Astrocyte (in vitro differentiated cells and primary cell): ENCODE results near the gene GRK5. TPM values are rescaled to one million over a fixed set of nuclear protein-coding genes. Genes with fewer than 3 reads are reported as not detected.

Source experiments
- DNase-seq: peaks from one replicate; pipeline ENCODE4 v3.0.0-alpha.2; 2010; ENCODE audit warnings: low read depth
- FAIRE-seq: peaks from 2 replicates; lab custom pipeline; 2011; peaks lifted over from hg19 to GRCh38; lab: Jason Lieb, UNC
- H2AFZ ChIP-seq: 2 replicates; pipeline ENCODE4 v1.6.0; 2012; ENCODE audit warnings: low read depth, low read length, inconsistent platforms
- H3K27ac ChIP-seq: 2 replicates; pipeline ENCODE4 v1.5.1; 2011; ENCODE audit warnings: low read depth, low read length, inconsistent platforms
- H3K27me3 ChIP-seq: 2 replicates; pipeline ENCODE4 v1.6.0; 2011; ENCODE audit warnings: low read length, inconsistent platforms; ENCODE audit not compliant: insufficient read depth
- H3K36me3 ChIP-seq: 2 replicates; pipeline ENCODE4 v1.5.1; 2011; ENCODE audit warnings: low read length, inconsistent platforms; ENCODE audit not compliant: insufficient read depth
- H3K4me1 ChIP-seq: 2 replicates; pipeline ENCODE4 v1.5.1; 2011; ENCODE audit warnings: low read length, inconsistent platforms; ENCODE audit not compliant: insufficient read depth
- H3K4me2 ChIP-seq: 2 replicates; pipeline ENCODE4 v1.6.0; 2012; ENCODE audit warnings: low read length, inconsistent platforms
- H3K4me3 ChIP-seq: 2 replicates; pipeline ENCODE4 v1.5.1; 2011; ENCODE audit warnings: low read depth, mild to moderate bottlenecking, low read length, inconsistent platforms; ENCODE audit not compliant: insufficient read depth
- H3K79me2 ChIP-seq: 2 replicates; pipeline ENCODE4 v1.6.0; 2012; ENCODE audit warnings: mild to moderate bottlenecking, low read length, inconsistent platforms; ENCODE audit not compliant: insufficient read depth
- H3K9ac ChIP-seq: 2 replicates; pipeline ENCODE4 v1.6.0; 2012; ENCODE audit warnings: mild to moderate bottlenecking, low read length, inconsistent platforms
- H3K9me3 ChIP-seq: 2 replicates; pipeline ENCODE4 v1.5.1; 2012; ENCODE audit warnings: low read depth, mild to moderate bottlenecking, low read length, inconsistent platforms; ENCODE audit not compliant: insufficient read depth
- H4K20me1 ChIP-seq: 2 replicates; pipeline ENCODE4 v1.6.0; 2012; ENCODE audit warnings: low read length, inconsistent platforms; ENCODE audit not compliant: insufficient read depth
- H3K27ac Mint-ChIP-seq: one replicate; pipeline ENCODE4 v1.8.0; 2021; ENCODE audit warnings: mild to moderate bottlenecking, mixed read lengths; ENCODE audit not compliant: unreplicated experiment
- H3K27me3 Mint-ChIP-seq: one replicate; pipeline ENCODE4 v1.8.0; 2021; ENCODE audit warnings: low read depth, mixed read lengths; ENCODE audit not compliant: unreplicated experiment
- H3K36me3 Mint-ChIP-seq: one replicate; pipeline ENCODE4 v1.8.0; 2021; ENCODE audit warnings: low read depth, mixed read lengths; ENCODE audit not compliant: unreplicated experiment
- H3K4me1 Mint-ChIP-seq: one replicate; pipeline ENCODE4 v1.8.0; 2021; ENCODE audit warnings: low read depth, mixed read lengths; ENCODE audit not compliant: unreplicated experiment
- H3K4me3 Mint-ChIP-seq: one replicate; pipeline ENCODE4 v1.8.0; 2021; ENCODE audit warnings: mild to moderate bottlenecking, moderate library complexity, mixed read lengths; ENCODE audit not compliant: unreplicated experiment
- H3K9me3 Mint-ChIP-seq: one replicate; pipeline ENCODE4 v1.8.0; 2021; ENCODE audit warnings: mild to moderate bottlenecking, mixed read lengths; ENCODE audit not compliant: unreplicated experiment
- EZH2 ChIP-seq: IDR thresholded peaks from 2 replicates; pipeline ENCODE4 v1.6.1; 2012; ENCODE audit warnings: mild to moderate bottlenecking, low read length, inconsistent platforms; ENCODE audit not compliant: insufficient read depth
- total RNA-seq: library from RNA; stranded (reverse); gene quantifications from 2 replicates; pipeline ENCODE4 v1.2.1, GENCODE V29; 2021
- TF ChIP-seq, protein P1 (sequence below): IDR thresholded peaks from 2 replicates; pipeline ENCODE4 v1.5.1; 2011; ENCODE audit warnings: low read depth, mild to moderate bottlenecking, inconsistent platforms, low read length, moderate library complexity; ENCODE audit not compliant: insufficient read depth

GRK5 gene
- total RNA-seq, 1 donor from 2014 or later, result 8.5 TPM

DNA sequence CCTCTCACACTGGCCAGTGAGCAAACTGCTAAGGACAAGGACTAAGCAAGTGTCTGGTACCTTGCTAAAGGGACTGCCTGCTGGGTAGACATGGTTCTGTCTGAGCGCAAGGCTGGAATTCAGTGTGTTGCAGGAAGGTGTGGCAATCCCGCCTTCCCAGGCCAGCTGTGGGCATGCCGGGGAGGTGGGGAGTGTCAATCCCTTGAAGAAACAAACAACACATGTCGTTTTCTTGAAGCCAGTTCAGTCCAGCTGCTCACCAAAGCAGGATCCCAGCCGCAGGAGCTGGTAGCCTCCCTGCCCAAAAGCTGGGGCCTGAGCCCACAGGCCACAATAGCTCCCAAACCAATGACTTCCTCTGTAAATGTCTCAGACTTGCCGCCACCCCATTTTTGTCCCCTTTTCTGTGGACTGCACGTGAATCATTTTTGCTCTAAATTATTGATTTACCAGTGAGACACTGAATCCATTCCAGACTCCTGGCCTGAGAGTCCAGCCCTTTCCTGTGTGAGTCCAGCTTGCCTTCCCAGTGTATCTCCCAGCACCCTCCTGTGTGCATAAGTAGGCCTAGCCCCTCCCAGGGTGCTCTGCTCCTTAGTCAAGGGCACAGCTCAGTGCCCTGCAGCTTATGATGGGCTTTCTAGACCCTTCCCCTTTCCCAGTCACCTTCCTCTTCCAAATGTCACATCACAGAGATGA lies 168.4 kb downstream of the GRK5 start:
- no peak overlapping the region for H3K4me3 Mint-ChIP-seq
- FAIRE-seq (no peak), DNase-seq (no peak)
- Histone ChIP-seq H3K27ac (no peak overlapping the region), H3K4me2 (no peak overlapping the region), H3K79me2 (no peaks in the 10 kb centered on the region), H3K9me3 (no peaks in the 10 kb centered on the region), H2AFZ (no peak overlapping the region), H3K36me3 (no peaks in the 10 kb centered on the region), H4K20me1 (peaks cover 16% of the 10 kb centered on the region), H3K4me3 (no peak overlapping the region), H3K27me3 (no peaks in the 10 kb centered on the region), H3K4me1 (peaks cover 13% of the 10 kb centered on the region), H3K9ac (no peak overlapping the region)
- peaks cover 7% of the 10 kb centered on the region for H3K27me3 Mint-ChIP-seq
- no peaks in the 10 kb centered on the region for H3K36me3 Mint-ChIP-seq
- TF ChIP-seq EZH2, result no peak
- TF ChIP-seq, protein P1, sequence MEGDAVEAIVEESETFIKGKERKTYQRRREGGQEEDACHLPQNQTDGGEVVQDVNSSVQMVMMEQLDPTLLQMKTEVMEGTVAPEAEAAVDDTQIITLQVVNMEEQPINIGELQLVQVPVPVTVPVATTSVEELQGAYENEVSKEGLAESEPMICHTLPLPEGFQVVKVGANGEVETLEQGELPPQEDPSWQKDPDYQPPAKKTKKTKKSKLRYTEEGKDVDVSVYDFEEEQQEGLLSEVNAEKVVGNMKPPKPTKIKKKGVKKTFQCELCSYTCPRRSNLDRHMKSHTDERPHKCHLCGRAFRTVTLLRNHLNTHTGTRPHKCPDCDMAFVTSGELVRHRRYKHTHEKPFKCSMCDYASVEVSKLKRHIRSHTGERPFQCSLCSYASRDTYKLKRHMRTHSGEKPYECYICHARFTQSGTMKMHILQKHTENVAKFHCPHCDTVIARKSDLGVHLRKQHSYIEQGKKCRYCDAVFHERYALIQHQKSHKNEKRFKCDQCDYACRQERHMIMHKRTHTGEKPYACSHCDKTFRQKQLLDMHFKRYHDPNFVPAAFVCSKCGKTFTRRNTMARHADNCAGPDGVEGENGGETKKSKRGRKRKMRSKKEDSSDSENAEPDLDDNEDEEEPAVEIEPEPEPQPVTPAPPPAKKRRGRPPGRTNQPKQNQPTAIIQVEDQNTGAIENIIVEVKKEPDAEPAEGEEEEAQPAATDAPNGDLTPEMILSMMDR, result no peak
- H3K4me1 Mint-ChIP-seq, result peaks cover 6% of the 10 kb centered on the region
- H3K27ac Mint-ChIP-seq, result no peak overlapping the region
- H3K9me3 Mint-ChIP-seq, result peaks cover 4% of the 10 kb centered on the region

DNA sequence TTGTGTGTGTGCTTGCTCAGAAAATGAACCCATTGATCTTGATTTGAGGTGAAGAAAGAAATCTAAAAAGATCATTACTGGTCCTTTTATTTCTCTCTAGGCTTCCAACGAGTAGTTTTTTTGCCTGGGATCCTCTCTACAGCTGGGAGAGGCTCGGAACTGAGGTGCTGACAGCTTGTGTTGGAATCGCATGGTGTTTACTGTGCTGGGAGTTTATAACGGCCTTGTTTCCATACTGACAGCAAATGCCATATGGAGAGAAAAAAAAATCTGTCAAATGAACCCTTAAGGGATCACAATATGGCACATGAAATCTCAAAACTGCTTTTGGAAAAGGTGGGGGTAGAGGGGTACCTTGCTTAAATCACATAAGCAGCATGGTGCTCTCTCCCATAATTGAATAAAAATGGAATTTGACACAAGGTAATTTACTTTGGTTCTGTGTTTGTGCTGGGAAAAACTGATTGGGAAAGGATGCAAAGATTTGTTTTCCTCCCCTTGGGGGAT lies 170.1 kb downstream of the GRK5 start:
- Histone ChIP-seq H4K20me1 (peaks cover 16% of the 10 kb centered on the region), H3K36me3 (no peaks in the 10 kb centered on the region), H3K27ac (no peak overlapping the region), H2AFZ (no peak overlapping the region), H3K79me2 (no peaks in the 10 kb centered on the region), H3K27me3 (no peaks in the 10 kb centered on the region), H3K9me3 (no peaks in the 10 kb centered on the region), H3K4me2 (no peak overlapping the region), H3K4me3 (no peak overlapping the region), H3K4me1 (no peaks in the 10 kb centered on the region), H3K9ac (no peak overlapping the region)
- Mint-ChIP-seq H3K36me3 (peaks cover 2% of the 10 kb centered on the region), H3K4me3 (no peak overlapping the region), H3K27ac (no peak overlapping the region), H3K9me3 (peaks cover 4% of the 10 kb centered on the region), H3K27me3 (peaks cover 5% of the 10 kb centered on the region), H3K4me1 (peaks cover 6% of the 10 kb centered on the region)
- DNase-seq (no peak), FAIRE-seq (no peak)
- TF ChIP-seq EZH2, result no peak

DNA sequence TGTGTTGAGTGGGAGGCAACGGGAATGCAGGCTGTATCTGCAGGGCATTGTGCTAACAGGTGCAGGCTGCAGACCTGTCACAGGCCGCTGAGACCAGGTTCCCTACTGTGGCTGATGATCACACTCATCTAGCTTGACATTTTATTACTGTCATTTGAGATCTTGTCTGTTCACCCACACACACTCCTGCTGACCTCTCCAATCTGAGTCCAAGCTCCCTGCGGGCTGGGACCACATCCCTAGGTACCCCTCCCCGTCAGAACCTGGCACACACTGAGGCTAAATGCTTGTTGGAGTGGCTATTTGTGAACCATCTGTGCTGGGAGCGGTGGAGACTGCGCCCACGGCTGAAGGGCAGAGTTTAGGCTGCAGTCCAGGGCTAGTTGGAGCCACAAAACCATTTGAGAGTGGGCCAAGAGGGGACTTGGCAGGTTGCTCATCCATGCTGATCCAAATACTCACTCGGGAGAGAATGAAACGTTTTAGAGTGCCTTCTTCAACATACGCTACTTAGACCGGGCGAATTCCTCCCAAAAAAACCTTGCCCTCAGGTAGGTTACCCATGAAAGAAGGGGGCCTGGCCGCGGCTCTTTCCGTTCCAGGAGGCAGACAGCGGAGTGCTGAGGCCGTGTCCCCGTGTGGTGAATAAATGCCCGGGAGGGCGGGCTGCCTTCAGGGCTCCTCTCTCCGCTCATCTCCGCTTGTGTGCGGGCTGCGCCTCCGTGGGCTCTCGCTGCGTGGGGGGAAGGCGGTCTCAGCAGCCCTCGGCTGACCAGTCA lies 170.8 kb downstream of the GRK5 start:
- H3K27me3 Mint-ChIP-seq, result peaks cover 5% of the 10 kb centered on the region
- Histone ChIP-seq H3K9ac (no peak overlapping the region), H3K4me2 (peak overlapping the region; percentile 46), H3K4me1 (no peaks in the 10 kb centered on the region), H3K27me3 (no peaks in the 10 kb centered on the region), H2AFZ (no peak overlapping the region), H3K27ac (no peak overlapping the region), H3K79me2 (no peaks in the 10 kb centered on the region), H3K9me3 (no peaks in the 10 kb centered on the region), H3K36me3 (no peaks in the 10 kb centered on the region), H4K20me1 (peaks cover 16% of the 10 kb centered on the region), H3K4me3 (no peak overlapping the region)
- no peak for FAIRE-seq
- peaks cover 4% of the 10 kb centered on the region for H3K9me3 Mint-ChIP-seq
- H3K4me1 Mint-ChIP-seq, result peaks cover 6% of the 10 kb centered on the region
- peak; percentile 33 for DNase-seq
- TF ChIP-seq, protein P1, result no peak
- no peak for TF ChIP-seq EZH2
- no peak overlapping the region for H3K4me3 Mint-ChIP-seq
- H3K36me3 Mint-ChIP-seq, result peaks cover 2% of the 10 kb centered on the region
- no peak overlapping the region for H3K27ac Mint-ChIP-seq
